Measurements from ENCODE around the gene GALR2.
"Not testable (repeated sequence)": the region's sequence is repeated elsewhere in the genome, so short reads cannot be mapped to it uniquely, and the experiment has no call there.

Gene GALR2

DNA sequence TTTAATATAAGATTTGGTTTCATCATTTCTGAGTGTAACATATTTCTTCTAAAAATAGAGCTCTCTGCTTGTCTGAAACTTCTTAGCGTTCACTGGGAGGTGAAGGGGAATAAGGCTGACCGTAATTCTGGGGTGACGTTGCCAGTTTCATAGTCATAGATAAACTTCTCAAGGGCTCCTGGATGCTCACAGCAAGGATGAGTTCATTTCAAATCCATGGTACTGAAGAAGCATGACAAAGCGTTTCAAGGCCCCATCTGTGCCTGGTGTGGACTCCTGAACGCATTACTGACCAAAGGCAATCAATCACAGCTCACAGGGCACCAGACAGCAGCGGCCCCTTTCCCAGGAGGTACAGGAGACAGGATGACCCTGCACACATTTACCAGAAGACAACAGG is 35.5 kb upstream of the GALR2 start:
- no peak for TF ChIP-seq POLR2A (IDR thresholded peaks at IDR 0.05; ENCODE audit: extremely low read depth, insufficient read length)
- TF ChIP-seq, protein P1, sequence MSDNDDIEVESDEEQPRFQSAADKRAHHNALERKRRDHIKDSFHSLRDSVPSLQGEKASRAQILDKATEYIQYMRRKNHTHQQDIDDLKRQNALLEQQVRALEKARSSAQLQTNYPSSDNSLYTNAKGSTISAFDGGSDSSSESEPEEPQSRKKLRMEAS (IDR thresholded peaks at IDR 0.05; ENCODE audit: low read depth, low read length) = no peak
- TF ChIP-seq, protein P2, sequence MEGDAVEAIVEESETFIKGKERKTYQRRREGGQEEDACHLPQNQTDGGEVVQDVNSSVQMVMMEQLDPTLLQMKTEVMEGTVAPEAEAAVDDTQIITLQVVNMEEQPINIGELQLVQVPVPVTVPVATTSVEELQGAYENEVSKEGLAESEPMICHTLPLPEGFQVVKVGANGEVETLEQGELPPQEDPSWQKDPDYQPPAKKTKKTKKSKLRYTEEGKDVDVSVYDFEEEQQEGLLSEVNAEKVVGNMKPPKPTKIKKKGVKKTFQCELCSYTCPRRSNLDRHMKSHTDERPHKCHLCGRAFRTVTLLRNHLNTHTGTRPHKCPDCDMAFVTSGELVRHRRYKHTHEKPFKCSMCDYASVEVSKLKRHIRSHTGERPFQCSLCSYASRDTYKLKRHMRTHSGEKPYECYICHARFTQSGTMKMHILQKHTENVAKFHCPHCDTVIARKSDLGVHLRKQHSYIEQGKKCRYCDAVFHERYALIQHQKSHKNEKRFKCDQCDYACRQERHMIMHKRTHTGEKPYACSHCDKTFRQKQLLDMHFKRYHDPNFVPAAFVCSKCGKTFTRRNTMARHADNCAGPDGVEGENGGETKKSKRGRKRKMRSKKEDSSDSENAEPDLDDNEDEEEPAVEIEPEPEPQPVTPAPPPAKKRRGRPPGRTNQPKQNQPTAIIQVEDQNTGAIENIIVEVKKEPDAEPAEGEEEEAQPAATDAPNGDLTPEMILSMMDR (IDR thresholded peaks at IDR 0.05; ENCODE audit: low read depth, low read length) = no peak
- no peak overlapping the region for H3K4me3 ChIP-seq (ENCODE audit: low read depth, low read length)
- DNase-seq (ENCODE audit: low read depth) = no peak

DNA sequence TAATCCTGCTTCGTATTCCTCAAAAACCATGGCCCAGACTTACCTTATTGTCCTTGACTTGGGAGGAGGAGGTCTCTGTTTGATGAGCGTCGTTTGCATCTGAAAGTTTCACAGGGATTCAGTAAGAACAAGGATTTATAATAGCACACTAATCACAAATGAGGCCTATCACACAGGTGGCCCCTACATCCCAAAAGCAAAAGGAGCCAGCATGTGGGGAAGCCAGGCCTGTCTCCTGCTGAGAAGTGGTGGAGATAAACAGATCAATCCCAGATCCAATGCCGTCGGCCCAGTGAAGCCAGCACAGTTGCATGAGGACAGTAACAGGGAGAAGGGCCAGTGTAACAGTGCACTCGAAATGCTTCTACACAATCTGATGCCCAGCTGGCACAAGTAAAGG is 34.2 kb upstream of the GALR2 start:
- TF ChIP-seq, protein P1 (IDR thresholded peaks at IDR 0.05; ENCODE audit: low read depth, low read length) = no peak
- no peak for TF ChIP-seq POLR2A (IDR thresholded peaks at IDR 0.05; ENCODE audit: extremely low read depth, insufficient read length)
- no peak for TF ChIP-seq MYC (IDR thresholded peaks at IDR 0.05; ENCODE audit: low read depth, low read length)
- TF ChIP-seq, protein P2 (IDR thresholded peaks at IDR 0.05; ENCODE audit: low read depth, low read length) = no peak
- DNase-seq (ENCODE audit: low read depth) = no peak
- no peak overlapping the region for H3K4me3 ChIP-seq (ENCODE audit: low read depth, low read length)

DNA sequence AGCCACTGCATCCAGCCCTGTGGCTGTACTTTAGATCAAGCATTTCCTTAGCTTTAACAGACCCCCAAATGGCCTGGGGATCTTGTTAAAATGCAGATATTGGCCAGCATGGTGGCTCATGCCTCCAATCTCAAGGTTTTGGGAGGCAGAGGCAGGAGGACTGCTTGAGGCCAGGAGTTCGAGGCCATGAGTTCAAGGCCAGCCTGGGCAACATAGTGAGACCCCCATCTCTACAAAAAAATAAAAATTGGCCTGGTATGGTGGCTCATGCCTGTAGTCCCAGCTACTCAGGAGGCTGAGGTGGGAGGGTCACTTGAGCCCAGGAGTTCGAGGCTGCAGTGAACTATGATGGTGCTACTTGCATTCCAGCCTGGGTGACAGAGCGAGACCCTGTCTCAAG is 31.7 kb upstream of the GALR2 start:
- not testable (repeated sequence) for DNase-seq (ENCODE audit: low read depth); H3K4me3 ChIP-seq (ENCODE audit: low read depth, low read length)

DNA sequence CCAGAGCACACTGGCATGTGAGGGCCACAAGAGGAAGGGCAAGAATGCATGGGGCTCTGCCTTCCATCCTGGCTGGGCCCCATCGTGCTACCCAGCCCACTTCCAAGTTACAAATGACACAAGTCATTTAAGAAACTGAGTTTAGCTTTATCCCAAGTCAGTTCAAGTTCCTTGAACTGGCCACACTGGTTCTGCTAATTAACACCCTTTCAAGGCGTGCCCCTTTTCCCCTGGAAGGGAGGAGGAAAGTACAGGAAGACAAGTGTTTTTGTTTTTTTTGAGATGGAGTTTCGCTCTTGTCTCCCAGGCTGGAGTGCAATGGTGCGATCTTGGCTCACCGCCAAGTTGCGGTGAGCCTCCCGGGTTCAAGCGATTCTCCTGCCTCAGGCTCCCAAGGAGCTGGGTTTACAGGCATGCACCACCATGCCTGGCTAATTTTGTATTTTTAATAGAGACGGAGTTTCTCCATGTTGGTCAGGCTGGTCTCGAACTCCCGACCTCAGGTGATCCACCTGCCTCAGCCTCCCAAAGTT is 30.0 kb upstream of the GALR2 start:
- H3K4me3 ChIP-seq (ENCODE audit: low read depth, low read length); DNase-seq (ENCODE audit: low read depth): not testable (repeated sequence)

DNA sequence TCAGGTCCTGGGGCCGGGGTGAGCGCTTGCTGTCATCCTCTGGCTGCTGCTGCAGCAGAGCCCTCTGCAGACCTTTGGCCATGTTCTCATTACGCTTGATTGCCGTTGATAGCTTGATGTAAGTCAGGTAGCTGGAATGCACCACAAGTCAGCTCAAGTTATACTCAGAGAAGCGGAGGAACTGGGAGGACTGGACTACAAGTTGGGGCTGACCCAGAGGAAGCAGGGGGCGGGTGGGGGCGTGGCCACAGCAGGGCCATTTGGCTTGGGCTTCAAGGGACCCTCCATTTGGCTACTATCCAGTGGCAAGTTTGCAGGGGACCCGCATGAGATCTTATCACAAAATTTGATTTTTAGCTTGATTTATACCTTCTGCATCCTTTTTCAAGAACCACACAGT is 28.5 kb upstream of the GALR2 start:
- TF ChIP-seq MYC (IDR thresholded peaks at IDR 0.05; ENCODE audit: low read depth, low read length) (no peak), POLR2A (IDR thresholded peaks at IDR 0.05; ENCODE audit: extremely low read depth, insufficient read length) (no peak)
- TF ChIP-seq, protein P1 (IDR thresholded peaks at IDR 0.05; ENCODE audit: low read depth, low read length) = no peak
- TF ChIP-seq, protein P2 (IDR thresholded peaks at IDR 0.05; ENCODE audit: low read depth, low read length) = no peak
- no peak for DNase-seq (ENCODE audit: low read depth)
- no peak overlapping the region for H3K4me3 ChIP-seq (ENCODE audit: low read depth, low read length)

DNA sequence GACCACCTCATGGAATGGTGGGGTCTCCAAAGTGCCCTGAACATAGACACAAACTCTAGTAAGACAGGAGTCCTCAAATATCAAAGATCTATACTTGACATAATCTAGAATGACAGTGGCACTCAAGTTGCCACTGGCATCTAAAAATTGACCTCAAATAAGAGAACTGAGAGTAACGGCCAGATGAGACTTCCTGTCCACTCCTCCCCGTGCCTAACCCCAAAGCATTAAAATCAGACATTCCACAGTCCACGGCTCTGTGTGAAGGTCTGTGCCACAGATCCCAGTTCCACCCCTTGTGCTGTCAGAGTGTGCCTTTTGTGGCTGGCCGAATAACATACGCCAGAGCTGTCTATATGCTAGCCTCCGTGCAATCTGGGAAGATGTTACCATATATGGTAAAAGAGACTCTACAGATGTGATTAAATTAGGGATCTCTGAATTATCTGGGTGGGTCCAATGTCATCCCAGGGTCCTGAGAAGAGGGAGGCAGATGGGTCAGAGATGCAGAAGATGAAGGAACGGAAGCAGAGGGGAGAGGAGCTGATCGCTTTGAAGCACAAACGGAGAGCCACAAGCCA is 26.5 kb upstream of the GALR2 start:
- H3K4me3 ChIP-seq (ENCODE audit: low read depth, low read length) = no peak overlapping the region
- DNase-seq (ENCODE audit: low read depth) = no peak
- no peak for TF ChIP-seq POLR2A (IDR thresholded peaks at IDR 0.05; ENCODE audit: extremely low read depth, insufficient read length)
- TF ChIP-seq, protein P2 (IDR thresholded peaks at IDR 0.05; ENCODE audit: low read depth, low read length) = no peak
- no peak for TF ChIP-seq MYC (IDR thresholded peaks at IDR 0.05; ENCODE audit: low read depth, low read length)
- TF ChIP-seq, protein P1 (IDR thresholded peaks at IDR 0.05; ENCODE audit: low read depth, low read length) = no peak

DNA sequence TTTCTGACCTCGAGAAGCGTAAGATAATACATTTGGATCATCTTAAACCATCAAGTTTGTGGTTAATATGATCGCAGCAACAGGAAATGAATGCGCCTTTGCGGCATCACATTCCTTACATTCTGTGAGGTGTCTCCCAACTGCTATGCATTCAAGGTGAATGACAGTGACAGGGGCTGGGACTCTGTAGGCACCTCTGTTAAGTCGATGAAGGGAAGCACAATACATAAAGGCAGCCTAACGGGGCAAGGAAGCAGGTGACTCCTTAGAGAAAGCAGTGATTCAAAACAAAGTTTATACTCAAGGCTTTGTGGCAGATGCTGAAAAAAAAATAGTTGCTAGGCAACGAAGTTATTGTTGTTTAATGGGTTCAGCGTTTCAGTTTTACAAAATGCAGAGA is 25.9 kb upstream of the GALR2 start:
- H3K4me3 ChIP-seq (ENCODE audit: low read depth, low read length) = no peak overlapping the region
- no peak for DNase-seq (ENCODE audit: low read depth)
- TF ChIP-seq, protein P2 (IDR thresholded peaks at IDR 0.05; ENCODE audit: low read depth, low read length) = no peak
- TF ChIP-seq POLR2A (IDR thresholded peaks at IDR 0.05; ENCODE audit: extremely low read depth, insufficient read length) = no peak
- no peak for TF ChIP-seq MYC (IDR thresholded peaks at IDR 0.05; ENCODE audit: low read depth, low read length)
- TF ChIP-seq, protein P1 (IDR thresholded peaks at IDR 0.05; ENCODE audit: low read depth, low read length) = no peak
